ENCODE measurements around the gene ADGRF1.
"Not testable (repeated sequence)": the region's sequence is repeated elsewhere in the genome, so short reads cannot be mapped to it uniquely, and the experiment has no call there.

Gene ADGRF1

GRCh38 chr6:47061309-47062300, 19.5 kb upstream of the ADGRF1 start:
- Histone ChIP-seq H3K9me3 (ENCODE audit: control insufficient read depth in 1 of 2, low read length in 2 of 2) (no peaks in the 10 kb centered on the region), H3K27ac (ENCODE audit: low read length) (no peak overlapping the region), H3K4me1 (ENCODE audit: control insufficient read depth in 1 of 2, insufficient read depth in 2 of 2, low read length in 2 of 2) (peaks cover 0 to 16% of the 10 kb centered on the region in 2 donors), H3K27me3 (ENCODE audit: low read depth, low read length) (no peaks in the 10 kb centered on the region), H3K4me3 (ENCODE audit: low read depth in 1 of 2, low read length in 2 of 2) (no peak overlapping the region), H3K36me3 (ENCODE audit: control insufficient read depth in 1 of 2, insufficient read depth in 2 of 2, low read length in 2 of 2) (no peaks in the 10 kb centered on the region)

- Histone ChIP-seq H3K27me3 (ENCODE audit: low read depth, low read length) (no peaks in the 10 kb centered on the region), H3K9me3 (ENCODE audit: control insufficient read depth in 1 of 2, low read length in 2 of 2) (no peaks in the 10 kb centered on the region), H3K27ac (ENCODE audit: low read length) (no peak overlapping the region), H3K4me3 (ENCODE audit: low read depth in 1 of 2, low read length in 2 of 2) (no peak overlapping the region), H3K4me1 (ENCODE audit: control insufficient read depth in 1 of 2, insufficient read depth in 2 of 2, low read length in 2 of 2) (peaks cover 0 to 16% of the 10 kb centered on the region in 2 donors), H3K36me3 (ENCODE audit: control insufficient read depth in 1 of 2, insufficient read depth in 2 of 2, low read length in 2 of 2) (no peaks in the 10 kb centered on the region)
These were observed 17.2 kb upstream of the ADGRF1 start for GRCh38 chr6:47059216-47059885.

GRCh38 chr6:47057830-47058540, 15.9 kb upstream of the ADGRF1 start:
- Histone ChIP-seq H3K36me3 (ENCODE audit: control insufficient read depth in 1 of 2, insufficient read depth in 2 of 2, low read length in 2 of 2) (no peaks in the 10 kb centered on the region), H3K4me3 (ENCODE audit: low read depth in 1 of 2, low read length in 2 of 2) (no peak overlapping the region), H3K9me3 (ENCODE audit: control insufficient read depth in 1 of 2, low read length in 2 of 2) (no peaks in the 10 kb centered on the region), H3K27ac (ENCODE audit: low read length) (no peak overlapping the region), H3K4me1 (ENCODE audit: control insufficient read depth in 1 of 2, insufficient read depth in 2 of 2, low read length in 2 of 2) (peaks cover 0 to 16% of the 10 kb centered on the region in 2 donors), H3K27me3 (ENCODE audit: low read depth, low read length) (no peaks in the 10 kb centered on the region)

- no peak overlapping the region for H3K27ac ChIP-seq (ENCODE audit: low read length)
- peaks cover 0 to 11% of the 10 kb centered on the region in 2 donors for H3K4me1 ChIP-seq (ENCODE audit: control insufficient read depth in 1 of 2, insufficient read depth in 2 of 2, low read length in 2 of 2)
- no peaks in the 10 kb centered on the region for H3K9me3 ChIP-seq (ENCODE audit: control insufficient read depth in 1 of 2, low read length in 2 of 2)
- H3K36me3 ChIP-seq (ENCODE audit: control insufficient read depth in 1 of 2, insufficient read depth in 2 of 2, low read length in 2 of 2) = no peaks in the 10 kb centered on the region
- no peak overlapping the region for H3K4me3 ChIP-seq (ENCODE audit: low read depth in 1 of 2, low read length in 2 of 2)
- no peaks in the 10 kb centered on the region for H3K27me3 ChIP-seq (ENCODE audit: low read depth, low read length)
These were observed 14.7 kb upstream of the ADGRF1 start for GRCh38 chr6:47056832-47057231.

- not testable (repeated sequence) for H3K27ac ChIP-seq (ENCODE audit: low read length); H3K9me3 ChIP-seq (ENCODE audit: control insufficient read depth in 1 of 2, low read length in 2 of 2); H3K4me3 ChIP-seq (ENCODE audit: low read depth in 1 of 2, low read length in 2 of 2); H3K4me1 ChIP-seq (ENCODE audit: control insufficient read depth in 1 of 2, insufficient read depth in 2 of 2, low read length in 2 of 2); H3K27me3 ChIP-seq (ENCODE audit: low read depth, low read length); H3K36me3 ChIP-seq (ENCODE audit: control insufficient read depth in 1 of 2, insufficient read depth in 2 of 2, low read length in 2 of 2)
These were observed 12.2 kb upstream of the ADGRF1 start for GRCh38 chr6:47054302-47054701.

GRCh38 chr6:47048638-47049037, 6.5 kb upstream of the ADGRF1 start:
- Histone ChIP-seq H3K27me3 (ENCODE audit: low read depth, low read length) (no peaks in the 10 kb centered on the region), H3K27ac (ENCODE audit: low read length) (no peak overlapping the region), H3K4me3 (ENCODE audit: low read depth in 1 of 2, low read length in 2 of 2) (no peak overlapping the region), H3K36me3 (ENCODE audit: control insufficient read depth in 1 of 2, insufficient read depth in 2 of 2, low read length in 2 of 2) (no peaks in the 10 kb centered on the region), H3K4me1 (ENCODE audit: control insufficient read depth in 1 of 2, insufficient read depth in 2 of 2, low read length in 2 of 2) (no peaks in the 10 kb centered on the region), H3K9me3 (ENCODE audit: control insufficient read depth in 1 of 2, low read length in 2 of 2) (no peaks in the 10 kb centered on the region)

- no peaks in the 10 kb centered on the region for H3K27me3 ChIP-seq (ENCODE audit: low read depth, low read length)
- no peaks in the 10 kb centered on the region for H3K9me3 ChIP-seq (ENCODE audit: control insufficient read depth in 1 of 2, low read length in 2 of 2)
- H3K36me3 ChIP-seq (ENCODE audit: control insufficient read depth in 1 of 2, insufficient read depth in 2 of 2, low read length in 2 of 2) = no peaks in the 10 kb centered on the region
- H3K4me3 ChIP-seq (ENCODE audit: low read depth in 1 of 2, low read length in 2 of 2) = no peak overlapping the region
- H3K4me1 ChIP-seq (ENCODE audit: control insufficient read depth in 1 of 2, insufficient read depth in 2 of 2, low read length in 2 of 2) = no peaks in the 10 kb centered on the region
- no peak overlapping the region for H3K27ac ChIP-seq (ENCODE audit: low read length)
These were observed 5.6 kb upstream of the ADGRF1 start for GRCh38 chr6:47047479-47048407.

GRCh38 chr6:47047097-47047478, 5.0 kb upstream of the ADGRF1 start:
- H3K36me3 ChIP-seq (ENCODE audit: control insufficient read depth in 1 of 2, insufficient read depth in 2 of 2, low read length in 2 of 2) = no peaks in the 10 kb centered on the region
- H3K27ac ChIP-seq (ENCODE audit: low read length) = no peak overlapping the region
- no peak overlapping the region for H3K4me3 ChIP-seq (ENCODE audit: low read depth in 1 of 2, low read length in 2 of 2)
- H3K27me3 ChIP-seq (ENCODE audit: low read depth, low read length) = no peaks in the 10 kb centered on the region
- no peaks in the 10 kb centered on the region for H3K4me1 ChIP-seq (ENCODE audit: control insufficient read depth in 1 of 2, insufficient read depth in 2 of 2, low read length in 2 of 2)
- no peaks in the 10 kb centered on the region for H3K9me3 ChIP-seq (ENCODE audit: control insufficient read depth in 1 of 2, low read length in 2 of 2)

- Histone ChIP-seq H3K4me3 (ENCODE audit: low read depth in 1 of 2, low read length in 2 of 2) (no peak overlapping the region), H3K27me3 (ENCODE audit: low read depth, low read length) (no peaks in the 10 kb centered on the region), H3K9me3 (ENCODE audit: control insufficient read depth in 1 of 2, low read length in 2 of 2) (no peaks in the 10 kb centered on the region), H3K27ac (ENCODE audit: low read length) (no peak overlapping the region), H3K36me3 (ENCODE audit: control insufficient read depth in 1 of 2, insufficient read depth in 2 of 2, low read length in 2 of 2) (no peaks in the 10 kb centered on the region), H3K4me1 (ENCODE audit: control insufficient read depth in 1 of 2, insufficient read depth in 2 of 2, low read length in 2 of 2) (no peaks in the 10 kb centered on the region)
These were observed 2.3 kb upstream of the ADGRF1 start for GRCh38 chr6:47044397-47044796.

- H3K27ac ChIP-seq (ENCODE audit: low read length) = no peak overlapping the region
These were observed 1.2 kb upstream of the ADGRF1 start for GRCh38 chr6:47043286-47043685.

More at GRCh38 chr6:47043286-47043685, 1.2 kb upstream of the ADGRF1 start:
- H3K36me3 ChIP-seq (ENCODE audit: control insufficient read depth in 1 of 2, insufficient read depth in 2 of 2, low read length in 2 of 2) = no peaks in the 10 kb centered on the region
- H3K9me3 ChIP-seq (ENCODE audit: control insufficient read depth in 1 of 2, low read length in 2 of 2) = no peaks in the 10 kb centered on the region
- H3K4me3 ChIP-seq (ENCODE audit: low read depth in 1 of 2, low read length in 2 of 2) = no peak overlapping the region
- no peaks in the 10 kb centered on the region for H3K27me3 ChIP-seq (ENCODE audit: low read depth, low read length)
- H3K4me1 ChIP-seq (ENCODE audit: control insufficient read depth in 1 of 2, insufficient read depth in 2 of 2, low read length in 2 of 2) = no peaks in the 10 kb centered on the region

All from muscle layer of duodenum (tissue), 2 donors.